ENCODE data around the gene LRRC42. TPM values are rescaled to one million over a fixed set of nuclear protein-coding genes. Genes with fewer than 3 reads are reported as not detected.
A peak's percentile ranks its signal among the peaks of the same experiment; 100 is the strongest.
"Not testable (repeated sequence)": the region's sequence is repeated elsewhere in the genome, so short reads cannot be mapped to it uniquely, and the experiment has no call there.

LRRC42 gene
- total and polyA plus RNA-seq, 4 donors, result 9.8 to 14.8 (median 10.9) TPM

GRCh38 chr1:53987880-53988279 lies 41.7 kb downstream of the LRRC42 start:
- no peak for DNase-seq (ENCODE audit: low spot score)
- TF ChIP-seq JUND (IDR thresholded peaks at IDR 0.05), result no peak
- no peak for TF ChIP-seq CTCF (IDR thresholded peaks at IDR 0.05; ENCODE audit: low read depth, low read length, missing input control)
- no peak for TF ChIP-seq ZBTB33 (IDR thresholded peaks at IDR 0.05)
- no peak for TF ChIP-seq SP1 (IDR thresholded peaks at IDR 0.05)
- TF ChIP-seq REST (IDR thresholded peaks at IDR 0.05), result no peak
- TF ChIP-seq EGR1 (IDR thresholded peaks at IDR 0.05; ENCODE audit: low read depth in 2 of 2), result no peak
- TF ChIP-seq HNF4A (conservative IDR thresholded peaks at IDR 0.05), result no peak
- no peak for TF ChIP-seq ATF3 (IDR thresholded peaks at IDR 0.05)
- no peak for TF ChIP-seq FOXA2 (IDR thresholded peaks at IDR 0.05)
- TF ChIP-seq FOXA1 (IDR thresholded peaks at IDR 0.05), result no peak
- H3K36me3 ChIP-seq (ENCODE audit: control insufficient read depth in 4 of 4, insufficient read depth in 3 of 4, low read depth in 1 of 4, low read length in 3 of 4), result no peaks in the 10 kb centered on the region
- no peak overlapping the region for H3K27ac ChIP-seq (ENCODE audit: low read depth in 1 of 2, low read length in 2 of 2)
- 89% methylated on average over 2 of the region's 2 CpGs for WGBS
- H3K9me3 ChIP-seq (ENCODE audit: control insufficient read depth in 4 of 4, low read length in 3 of 4), result no peaks in the 10 kb centered on the region
- H3K9ac ChIP-seq (ENCODE audit: low read depth in 1 of 2, low read length in 2 of 2), result no peak overlapping the region
- H3K27me3 ChIP-seq (ENCODE audit: control insufficient read depth in 4 of 4, insufficient read depth in 4 of 4, low read length in 3 of 4), result no peaks in the 10 kb centered on the region
- H3K4me3 ChIP-seq (ENCODE audit: low read depth in 1 of 3, low read length in 3 of 3), result no peak overlapping the region
- H3K4me1 ChIP-seq (ENCODE audit: control insufficient read depth in 4 of 4, insufficient read depth in 4 of 4, low read length in 3 of 4), result peaks cover 0 to 6% (median under 1%) of the 10 kb centered on the region in 4 donors

GRCh38 chr1:53992085-53992874 lies 46.1 kb downstream of the LRRC42 start:
- DNase-seq (ENCODE audit: low spot score), result no peak
- H3K9me3 ChIP-seq (ENCODE audit: control insufficient read depth in 4 of 4, low read length in 3 of 4), result no peaks in the 10 kb centered on the region
- H3K9ac ChIP-seq (ENCODE audit: low read depth in 1 of 2, low read length in 2 of 2), result no peak overlapping the region
- no peak overlapping the region for H3K4me3 ChIP-seq (ENCODE audit: low read depth in 1 of 3, low read length in 3 of 3)
- H3K27ac ChIP-seq (ENCODE audit: low read depth in 1 of 2, low read length in 2 of 2), result no peak overlapping the region
- H3K4me1 ChIP-seq (ENCODE audit: control insufficient read depth in 4 of 4, insufficient read depth in 4 of 4, low read length in 3 of 4), result no peaks in the 10 kb centered on the region
- 75% methylated on average over 4 of the region's 4 CpGs for WGBS
- TF ChIP-seq RAD21 (IDR thresholded peaks at IDR 0.05) (peak; percentile 62 to 71), RXRA (IDR thresholded peaks at IDR 0.05) (no peak), REST (IDR thresholded peaks at IDR 0.05) (no peak), CTCF (IDR thresholded peaks at IDR 0.05; ENCODE audit: low read depth, low read length, missing input control) (peak; percentile 18), HNF4A (conservative IDR thresholded peaks at IDR 0.05) (no peak)
- H3K36me3 ChIP-seq (ENCODE audit: control insufficient read depth in 4 of 4, insufficient read depth in 3 of 4, low read depth in 1 of 4, low read length in 3 of 4), result no peaks in the 10 kb centered on the region
- no peaks in the 10 kb centered on the region for H3K27me3 ChIP-seq (ENCODE audit: control insufficient read depth in 4 of 4, insufficient read depth in 4 of 4, low read length in 3 of 4)

GRCh38 chr1:53994516-53994915 lies 48.4 kb downstream of the LRRC42 start:
- 85% methylated on average over 2 of the region's 2 CpGs for WGBS
- H3K9me3 ChIP-seq (ENCODE audit: control insufficient read depth in 4 of 4, low read length in 3 of 4); H3K9ac ChIP-seq (ENCODE audit: low read depth in 1 of 2, low read length in 2 of 2); H3K36me3 ChIP-seq (ENCODE audit: control insufficient read depth in 4 of 4, insufficient read depth in 3 of 4, low read depth in 1 of 4, low read length in 3 of 4); H3K27me3 ChIP-seq (ENCODE audit: control insufficient read depth in 4 of 4, insufficient read depth in 4 of 4, low read length in 3 of 4); H3K4me1 ChIP-seq (ENCODE audit: control insufficient read depth in 4 of 4, insufficient read depth in 4 of 4, low read length in 3 of 4); H3K27ac ChIP-seq (ENCODE audit: low read depth in 1 of 2, low read length in 2 of 2); DNase-seq (ENCODE audit: low spot score); H3K4me3 ChIP-seq (ENCODE audit: low read depth in 1 of 3, low read length in 3 of 3): not testable (repeated sequence)
